Left lung (tissue), 14 donors: ENCODE data around the gene PEPD. TPM values are rescaled to one million over a fixed set of nuclear protein-coding genes. Genes with fewer than 3 reads are reported as not detected.

Source experiments
- ATAC-seq: fragments of 200-7000 bp; cut with Tn5 transposase; one replicate; pipeline ENCODE4 v1.9.1; 2020; ENCODE audit warnings: moderate library complexity
- DNase-seq, 4 donors: peaks; one replicate each; pipeline ENCODE4 v3.0.0-alpha.2; 2013 to 2020
- H3K27ac ChIP-seq, 2 donors: fragments of 200-600 bp; sonication (generic) in 1 of 2; one replicate each; pipeline versions ENCODE4 v1.5.0 to v1.8.0; 2020 to 2021
- H3K27me3 ChIP-seq, 2 donors: fragments of 200-600 bp; sonication (generic) in 1 of 2; one replicate each; pipeline versions ENCODE4 v1.5.0 to v1.8.0; 2020 to 2021
- H3K36me3 ChIP-seq, 2 donors: fragments of 200-600 bp; sonication (generic) in 1 of 2; one replicate each; pipeline versions ENCODE4 v1.5.0 to v1.8.0; 2020 to 2021
- H3K4me1 ChIP-seq, 2 donors: fragments of 200-600 bp; one replicate each; pipeline ENCODE4 v1.8.0; 2021
- H3K4me3 ChIP-seq, 2 donors: fragments of 200-600 bp; sonication (generic) in 1 of 2; one replicate each; pipeline versions ENCODE4 v1.5.0 to v1.8.0; 2020 to 2021; ENCODE audit warnings: mild to moderate bottlenecking in 1 of 2
- H3K9me3 ChIP-seq, 2 donors: fragments of 200-600 bp; sonication (generic) in 1 of 2; one replicate each; pipeline versions ENCODE4 v1.5.0 to v1.8.0; 2020 to 2021
- intact Hi-C, 2 donors: fragments of 100-400 bp; cut with DNase I; formaldehyde crosslinking; loops; one replicate each; pipeline versions ENCODE4 v1.11.2 to v1.14.2; 2022
- long read RNA-seq, 12 donors: library from polyadenylated mRNA in 2 of 12; unstranded in 2 of 12; transcript quantifications; one replicate each; pipeline ENCODE4 v2.0.0 and lab custom pipeline, GENCODE V29; 2019 to 2026
- polyA plus RNA-seq, 6 donors: library from polyadenylated mRNA; unstranded; fragments of 120-200 nt; gene quantifications; one replicate each; pipeline ENCODE4 v1.2.1, GENCODE V29; 2013; ENCODE audit not compliant: insufficient read length in 6 of 6
- total RNA-seq, 2 donors: library from RNA; stranded (reverse); fragmentation: NEBNext Ultra II Directional; extraction: Animal tissue kit (Norgen Biotek cat#: 25700); gene quantifications; one replicate each; pipeline ENCODE4 v1.2.1, GENCODE V29; 2021
- TF ChIP-seq, protein P1 (sequence below), 2 donors: fragments of 200-600 bp; sonication (generic) in 1 of 2; IDR thresholded peaks; one replicate each; pipeline versions ENCODE4 v1.5.0 to v1.8.0; 2021; ENCODE audit warnings: antibody characterized with exemption in 2 of 2
- donor health status: DM: no; HTN: yes; CAD: no.
- donor health status: DM: no; HTN: no; CAD: no.

The PEPD gene
- 10 to 100 TPM; 73.2 to 90.1 TPM for total RNA-seq
- 10 to 100 TPM; 41.2 to 56.4 (median 45.1) TPM for polyA plus RNA-seq
- long read RNA-seq, donor 1, transcript PEPD-201 (15 exons, 1,910 nt), result major isoform, 15 of 15 reads
- long read RNA-seq, donor 1, partial matches to known transcripts, result 0 of 15 reads
- long read RNA-seq, donor 1, other reads (novel, unspliced or antisense), result 0 of 15 reads
- long read RNA-seq, donor 2, transcript PEPD-201 (15 exons, 1,910 nt), result major isoform, 14 of 16 reads
- long read RNA-seq, donor 2, partial matches to known transcripts, result 0 of 16 reads
- long read RNA-seq, donor 2, other reads (novel, unspliced or antisense), result 0 of 16 reads
- long read RNA-seq, donor 3, transcript PEPD-201 (15 exons, 1,910 nt), result major isoform, 12 of 14 reads
- long read RNA-seq, donor 3, partial matches to known transcripts, result 0 of 14 reads
- long read RNA-seq, donor 3, other reads (novel, unspliced or antisense), result 0 of 14 reads
- long read RNA-seq, donor 4, transcript PEPD-201 (15 exons, 1,910 nt), result major isoform, 84 of 108 reads
- long read RNA-seq, donor 4, partial matches to known transcripts, result 15 of 108 reads
- long read RNA-seq, donor 4, other reads (novel, unspliced or antisense), result 8 of 108 reads
- long read RNA-seq, donor 5, transcript PEPD-201 (15 exons, 1,910 nt), result major isoform, 22 of 30 reads
- long read RNA-seq, donor 5, partial matches to known transcripts, result 8 of 30 reads
- long read RNA-seq, donor 5, other reads (novel, unspliced or antisense), result 0 of 30 reads
- long read RNA-seq, donor 6, transcript PEPD-201 (15 exons, 1,910 nt), result major isoform, 17 of 19 reads
- long read RNA-seq, donor 6, partial matches to known transcripts, result 0 of 19 reads
- long read RNA-seq, donor 6, other reads (novel, unspliced or antisense), result 0 of 19 reads
- long read RNA-seq, donor 7, transcript PEPD-201 (15 exons, 1,910 nt), result major isoform, 12 of 13 reads
- long read RNA-seq, donor 7, partial matches to known transcripts, result 0 of 13 reads
- long read RNA-seq, donor 7, other reads (novel, unspliced or antisense), result 0 of 13 reads
- long read RNA-seq, donor 8, transcript PEPD-201 (15 exons, 1,910 nt), result major isoform, 14 of 15 reads
- long read RNA-seq, donor 8, partial matches to known transcripts, result 0 of 15 reads
- long read RNA-seq, donor 8, other reads (novel, unspliced or antisense), result 0 of 15 reads
- long read RNA-seq, donor 9, result 0 reads
- long read RNA-seq, donor 10, transcript PEPD-201 (15 exons, 1,910 nt), result major isoform, 147 of 174 reads
- long read RNA-seq, donor 10, transcript PEPD-210 (4 exons, 943 nt), result minor isoform, 8 of 174 reads
- long read RNA-seq, donor 10, partial matches to known transcripts, result 4 of 174 reads
- long read RNA-seq, donor 10, other reads (novel, unspliced or antisense), result 15 of 174 reads
- long read RNA-seq, donor 11, result 0 reads
- long read RNA-seq, donor 12, transcript PEPD-201 (15 exons, 1,910 nt), result major isoform, 13 of 18 reads
- long read RNA-seq, donor 12, partial matches to known transcripts, result 0 of 18 reads
- long read RNA-seq, donor 12, other reads (novel, unspliced or antisense), result 5 of 18 reads

- H3K4me1 ChIP-seq, result peaks cover 9 to 27% of the 10 kb centered on the region in 2 donors
- peak within 1 kb of the TSS in 1 of 2 donors; percentile 63 for H3K27ac ChIP-seq
- peak within 1 kb of the TSS; percentile 93 to 95 for H3K4me3 ChIP-seq
- peak; percentile 83 to 93 (median 92) for DNase-seq
- H3K27me3 ChIP-seq, result peaks cover 0 to 7% of the 10 kb centered on the region in 2 donors
- no peaks in the 10 kb centered on the region for H3K9me3 ChIP-seq
- intact Hi-C loops, result no loop called here
- no peaks in the 10 kb centered on the region for H3K36me3 ChIP-seq
- ATAC-seq, result peak; percentile 100
- TF ChIP-seq, protein P1, sequence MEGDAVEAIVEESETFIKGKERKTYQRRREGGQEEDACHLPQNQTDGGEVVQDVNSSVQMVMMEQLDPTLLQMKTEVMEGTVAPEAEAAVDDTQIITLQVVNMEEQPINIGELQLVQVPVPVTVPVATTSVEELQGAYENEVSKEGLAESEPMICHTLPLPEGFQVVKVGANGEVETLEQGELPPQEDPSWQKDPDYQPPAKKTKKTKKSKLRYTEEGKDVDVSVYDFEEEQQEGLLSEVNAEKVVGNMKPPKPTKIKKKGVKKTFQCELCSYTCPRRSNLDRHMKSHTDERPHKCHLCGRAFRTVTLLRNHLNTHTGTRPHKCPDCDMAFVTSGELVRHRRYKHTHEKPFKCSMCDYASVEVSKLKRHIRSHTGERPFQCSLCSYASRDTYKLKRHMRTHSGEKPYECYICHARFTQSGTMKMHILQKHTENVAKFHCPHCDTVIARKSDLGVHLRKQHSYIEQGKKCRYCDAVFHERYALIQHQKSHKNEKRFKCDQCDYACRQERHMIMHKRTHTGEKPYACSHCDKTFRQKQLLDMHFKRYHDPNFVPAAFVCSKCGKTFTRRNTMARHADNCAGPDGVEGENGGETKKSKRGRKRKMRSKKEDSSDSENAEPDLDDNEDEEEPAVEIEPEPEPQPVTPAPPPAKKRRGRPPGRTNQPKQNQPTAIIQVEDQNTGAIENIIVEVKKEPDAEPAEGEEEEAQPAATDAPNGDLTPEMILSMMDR (IDR thresholded peaks at IDR 0.05), result no peak
Measured at GRCh38 chr19:33521480-33522370, at the start of gene PEPD. Gene PEPD, minus strand, starts transcription at chr19:33521791. Its CDS starts 31 bp downstream, at chr19:33521760.

- ATAC-seq, result no peak
- Histone ChIP-seq H3K36me3 (no peaks in the 10 kb centered on the region), H3K4me1 (no peaks in the 10 kb centered on the region), H3K4me3 (no peak overlapping the region), H3K27ac (no peak overlapping the region), H3K27me3 (peaks cover 0 to 56% of the 10 kb centered on the region in 2 donors), H3K9me3 (peaks cover 0 to 6% of the 10 kb centered on the region in 2 donors)
- TF ChIP-seq, protein P1 (IDR thresholded peaks at IDR 0.05), result no peak
- DNase-seq, result no peak
- intact Hi-C loops, result no loop called here
Measured at GRCh38 chr19:33569821-33570220, 48.2 kb upstream of the PEPD start.

DNA sequence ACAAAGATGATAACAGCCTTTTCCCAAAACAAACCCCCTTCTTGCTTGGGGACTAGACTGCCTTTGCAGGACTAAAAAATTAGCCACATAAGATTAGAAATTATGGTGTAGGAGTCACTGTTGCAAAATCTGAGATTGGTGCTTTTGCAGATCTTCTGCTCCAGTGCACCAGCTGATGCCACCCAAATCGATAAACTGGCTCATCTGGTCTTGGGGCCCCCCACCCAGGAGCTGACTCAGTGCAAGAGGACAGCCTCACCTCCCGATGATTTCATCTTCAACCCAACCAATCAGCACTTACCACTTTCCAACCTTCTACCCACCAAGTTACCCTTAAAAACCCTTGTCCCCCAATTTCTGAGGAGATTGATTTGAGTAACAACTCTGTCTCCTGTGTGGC is 47.1 kb upstream of the PEPD start:
- TF ChIP-seq, protein P1 (IDR thresholded peaks at IDR 0.05), result no peak
- intact Hi-C loops, result no loop called here
- peaks cover 0 to 67% of the 10 kb centered on the region in 2 donors for H3K27me3 ChIP-seq
- no peaks in the 10 kb centered on the region for H3K4me1 ChIP-seq
- no peak for DNase-seq
- ATAC-seq, result no peak
- H3K36me3 ChIP-seq, result no peaks in the 10 kb centered on the region
- no peaks in the 10 kb centered on the region for H3K9me3 ChIP-seq
- no peak overlapping the region for H3K27ac ChIP-seq
- no peak overlapping the region for H3K4me3 ChIP-seq

DNA sequence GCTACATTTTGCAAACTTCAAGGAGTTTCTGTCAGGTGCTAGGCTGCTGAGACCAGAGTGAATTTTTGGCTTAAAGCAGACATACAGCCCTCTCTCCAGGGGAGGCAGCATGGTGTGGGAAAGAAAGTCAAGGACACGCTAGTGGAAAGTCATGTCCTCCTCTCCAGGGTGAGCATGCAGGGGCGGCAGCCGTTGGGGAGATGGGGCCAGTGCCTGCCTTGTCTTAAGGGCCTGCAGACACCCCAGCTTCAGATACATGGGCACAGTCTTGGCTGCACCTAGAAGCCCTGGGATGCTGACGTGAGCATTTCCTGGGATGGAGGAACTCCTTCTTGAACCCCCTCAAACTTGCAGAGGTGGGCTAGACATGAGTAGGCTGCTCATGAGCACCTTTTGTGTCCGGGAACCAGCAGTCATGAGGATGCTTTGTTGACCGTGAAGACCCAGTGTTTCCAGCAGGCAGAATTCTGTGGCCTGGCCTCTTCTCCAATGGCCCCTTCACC is 43.3 kb upstream of the PEPD start:
- intact Hi-C loops, result no loop called here
- H3K4me3 ChIP-seq, result no peak overlapping the region
- ATAC-seq, result no peak

More for the DNA sequence above, 43.3 kb upstream of the PEPD start:
- TF ChIP-seq, protein P1 (IDR thresholded peaks at IDR 0.05), result no peak
- H3K36me3 ChIP-seq, result no peaks in the 10 kb centered on the region
- no peaks in the 10 kb centered on the region for H3K4me1 ChIP-seq
- H3K27me3 ChIP-seq, result peaks cover 0 to 57% of the 10 kb centered on the region in 2 donors
- no peaks in the 10 kb centered on the region for H3K9me3 ChIP-seq
- H3K27ac ChIP-seq, result no peak overlapping the region
- no peak for DNase-seq
